GM18502 (cell line): ENCODE results near the gene LSM3.
"Not testable (repeated sequence)": the region's sequence is repeated elsewhere in the genome, so short reads cannot be mapped to it uniquely, and the experiment has no call there.

Experiments used
- ATAC-seq: cut with Tn5 transposase; IDR thresholded peaks from one replicate; pipeline ENCODE4 v1.9.1; 2021; ENCODE audit warnings: mild to moderate bottlenecking; ENCODE audit not compliant: unreplicated experiment, poor library complexity

Gene LSM3

DNA sequence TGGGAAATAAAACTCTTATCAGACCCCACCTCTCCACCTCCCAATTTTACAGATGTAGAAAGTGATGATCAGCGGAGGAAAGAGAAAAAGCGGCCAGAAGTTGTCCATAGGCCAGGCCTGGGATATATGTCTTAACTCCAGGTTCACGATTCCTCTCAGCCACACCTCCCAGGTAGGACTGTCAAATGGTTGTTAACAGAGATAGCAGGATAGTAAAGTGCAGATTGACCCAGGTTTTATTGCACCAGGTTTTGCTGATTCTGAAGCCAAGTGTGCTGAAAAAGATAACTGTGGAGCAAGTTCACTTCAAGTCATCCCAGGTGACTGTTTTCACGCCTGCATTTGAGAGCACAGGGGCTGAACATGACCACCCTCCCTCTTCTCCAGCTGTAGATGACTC is 36.1 kb downstream of the LSM3 start:
- ATAC-seq, result no peak

DNA sequence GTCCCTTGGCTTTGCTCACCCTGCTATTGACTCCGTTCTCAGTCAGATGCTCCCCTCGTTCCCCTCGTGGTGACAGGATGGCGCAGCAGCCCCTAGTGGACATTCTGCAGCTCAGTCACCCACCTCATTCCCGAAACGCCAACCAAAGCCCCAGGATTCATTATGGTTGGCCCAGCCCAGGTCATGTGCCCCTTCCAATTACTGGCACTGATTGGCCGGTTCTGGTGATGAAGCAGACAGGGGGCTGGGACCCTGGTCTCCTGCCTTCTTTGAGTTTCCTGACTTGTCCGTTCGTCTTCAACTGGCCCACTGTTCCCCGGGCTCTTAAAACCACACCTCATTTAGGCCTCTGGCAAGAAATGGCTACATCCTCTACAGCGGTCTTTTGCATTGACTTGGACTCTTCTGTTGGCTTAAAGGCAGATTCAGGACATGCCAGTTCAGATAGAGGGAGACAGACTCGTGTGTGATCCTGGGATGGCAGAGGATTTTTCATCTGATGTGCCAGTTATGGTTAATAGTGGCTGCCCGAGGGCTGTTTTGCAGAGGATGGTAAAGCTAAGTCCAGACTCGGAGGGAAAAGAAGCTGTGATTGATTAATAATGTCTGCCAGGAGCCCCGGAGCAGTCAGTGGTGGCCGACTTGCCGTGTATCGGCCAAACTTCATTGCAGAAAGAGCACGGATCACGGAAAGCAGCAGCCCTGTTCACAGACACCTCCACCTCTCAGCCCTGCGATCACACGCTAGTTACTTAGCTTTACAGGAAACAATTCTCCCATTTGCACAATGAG is 37.8 kb downstream of the LSM3 start:
- ATAC-seq, result no peak

DNA sequence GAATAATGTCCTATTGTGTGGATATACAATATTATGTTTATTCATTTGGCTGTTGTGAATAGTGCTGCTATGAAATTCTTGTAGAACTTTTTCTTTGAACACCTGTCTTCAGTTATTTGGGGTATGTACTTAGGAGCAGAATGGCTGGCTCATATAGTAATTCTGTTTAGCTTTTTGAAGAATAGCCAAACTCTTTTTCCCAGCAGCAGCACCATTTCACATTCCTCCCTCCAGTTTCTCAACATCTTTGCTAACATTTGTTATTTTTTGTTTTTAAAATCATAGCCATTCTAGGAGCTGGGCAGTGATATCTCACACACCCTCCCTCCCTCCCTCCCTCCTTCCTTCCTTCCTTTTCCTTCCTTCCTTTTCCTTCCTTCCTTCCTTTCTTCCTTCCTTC is 39.7 kb downstream of the LSM3 start:
- no peak for ATAC-seq

DNA sequence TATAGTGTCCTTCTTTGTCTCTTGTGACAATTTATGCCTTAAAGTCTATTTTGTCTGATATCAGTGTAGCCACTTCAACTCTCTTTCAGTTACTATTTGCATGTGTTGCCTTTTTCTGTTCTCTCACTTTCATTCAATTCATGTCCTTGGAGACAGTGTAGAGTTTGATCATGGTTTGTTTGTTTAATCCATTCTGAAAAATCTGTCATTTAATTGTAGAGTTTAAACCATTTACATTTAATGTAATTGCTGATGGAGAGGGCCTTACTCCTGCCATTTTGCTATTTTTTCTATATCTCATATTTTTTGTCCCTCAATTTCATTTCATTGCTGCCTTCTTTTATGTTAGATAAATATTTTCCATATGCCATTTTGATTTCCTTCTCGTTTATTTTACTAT is 42.3 kb downstream of the LSM3 start:
- ATAC-seq, result no peak

DNA sequence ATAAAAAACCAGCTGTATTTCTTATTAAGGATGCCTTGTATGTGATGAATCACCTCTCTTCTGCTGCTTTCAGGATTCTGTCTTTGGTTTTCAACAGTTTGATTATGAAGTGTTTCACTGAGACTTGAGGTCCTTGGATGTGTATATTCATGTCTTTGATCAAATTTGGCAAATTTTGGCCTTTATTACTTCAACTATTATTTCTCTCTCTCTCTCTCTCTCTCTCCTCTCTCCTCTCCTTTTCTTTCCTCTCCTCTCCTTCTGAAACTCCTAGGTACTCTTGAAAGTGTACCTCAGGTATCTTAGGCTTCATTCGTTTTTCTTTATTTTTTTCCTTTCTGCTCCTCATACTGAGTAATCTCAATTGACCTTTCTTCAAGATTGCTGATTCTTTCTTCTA is 43.3 kb downstream of the LSM3 start:
- ATAC-seq, result no peak

DNA sequence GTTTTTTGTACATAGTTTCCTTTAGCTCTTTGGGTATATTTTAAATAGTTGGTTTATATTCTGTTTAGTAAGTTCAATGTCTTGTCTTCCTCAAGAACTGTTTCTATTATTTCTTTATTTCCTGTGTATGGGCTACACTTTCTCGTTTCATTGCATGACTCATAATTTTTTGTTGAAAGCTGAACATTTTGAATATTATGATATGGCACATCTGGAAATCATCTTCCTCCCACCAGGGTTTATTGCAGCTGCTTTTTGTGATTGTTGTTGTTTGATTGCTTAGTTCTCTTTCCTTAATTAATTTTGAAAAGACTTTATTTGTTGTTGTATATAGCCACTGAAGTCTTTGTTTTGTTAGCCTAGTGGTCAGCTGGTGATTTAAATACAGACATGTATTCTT is 43.8 kb downstream of the LSM3 start:
- ATAC-seq, result no peak

DNA sequence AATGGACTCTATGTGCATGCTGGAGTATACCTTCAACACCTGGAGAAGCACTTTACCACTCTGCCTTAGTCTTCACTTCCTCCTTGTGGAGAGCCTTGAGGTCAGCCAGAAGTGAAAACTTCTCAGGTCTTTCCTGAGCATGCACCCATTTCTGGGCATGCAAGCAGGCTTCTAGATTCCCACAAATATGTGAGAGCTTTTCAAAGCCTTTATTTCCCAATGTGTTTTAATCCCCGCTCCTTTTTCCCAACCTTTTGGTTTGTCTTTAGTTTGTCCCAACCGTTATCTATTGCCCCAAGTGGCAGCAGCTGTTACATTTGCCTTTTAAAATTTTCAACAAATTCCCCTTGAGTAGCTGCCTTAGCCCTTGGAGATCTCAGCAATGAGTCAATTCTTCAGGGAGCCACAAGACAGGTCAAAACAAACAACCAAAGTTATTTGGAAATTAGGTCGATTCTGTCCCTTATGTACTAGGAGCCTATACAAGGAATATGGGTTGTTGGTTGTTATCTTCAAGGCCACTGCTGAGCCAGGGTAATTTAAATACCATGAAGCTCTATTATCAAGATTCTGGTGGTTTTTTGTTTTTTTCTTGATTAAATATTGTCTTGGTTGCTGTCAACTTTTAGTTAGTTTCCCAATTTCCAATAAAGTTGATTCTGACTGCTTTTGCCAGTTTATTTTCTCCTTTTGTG is 44.4 kb downstream of the LSM3 start:
- no peak for ATAC-seq

DNA sequence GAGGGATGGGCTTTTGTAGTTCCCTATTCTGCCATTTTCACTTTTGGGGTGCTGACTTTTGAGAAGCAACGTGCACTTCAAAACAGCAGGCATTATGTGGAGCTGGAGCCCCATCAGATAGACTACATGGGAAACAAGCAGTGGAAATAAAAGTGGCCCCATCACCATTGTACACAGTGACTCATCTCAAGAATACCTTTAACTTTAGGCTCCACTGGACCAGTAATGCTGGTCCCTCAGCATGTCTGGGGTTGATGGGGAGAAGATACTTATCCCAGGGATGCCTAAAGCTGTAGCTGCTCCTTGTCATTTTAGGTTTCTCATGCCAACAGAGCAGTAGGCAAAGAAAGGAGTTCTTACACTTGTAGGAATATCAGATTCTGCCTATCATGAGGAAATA is 45.0 kb downstream of the LSM3 start:
- ATAC-seq, result no peak

DNA sequence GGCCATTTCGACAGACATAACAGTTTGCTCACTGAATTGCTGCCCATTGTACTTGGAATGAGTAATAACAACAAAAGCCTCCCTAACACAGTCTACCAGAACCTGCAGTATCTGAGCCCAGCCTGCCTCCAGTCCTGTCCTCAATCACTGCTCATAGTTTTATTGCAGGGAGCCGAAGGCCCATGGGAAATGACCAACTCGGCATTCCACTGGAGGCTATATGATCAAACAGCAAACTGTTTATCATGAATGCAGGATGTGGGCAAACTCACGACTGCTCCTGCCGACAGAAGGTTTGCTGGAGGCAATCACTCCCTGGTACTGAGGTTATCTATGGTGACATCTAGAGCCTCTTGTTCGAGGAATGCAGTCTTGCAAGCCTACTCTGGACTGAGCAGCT is 46.3 kb downstream of the LSM3 start:
- no peak for ATAC-seq

DNA sequence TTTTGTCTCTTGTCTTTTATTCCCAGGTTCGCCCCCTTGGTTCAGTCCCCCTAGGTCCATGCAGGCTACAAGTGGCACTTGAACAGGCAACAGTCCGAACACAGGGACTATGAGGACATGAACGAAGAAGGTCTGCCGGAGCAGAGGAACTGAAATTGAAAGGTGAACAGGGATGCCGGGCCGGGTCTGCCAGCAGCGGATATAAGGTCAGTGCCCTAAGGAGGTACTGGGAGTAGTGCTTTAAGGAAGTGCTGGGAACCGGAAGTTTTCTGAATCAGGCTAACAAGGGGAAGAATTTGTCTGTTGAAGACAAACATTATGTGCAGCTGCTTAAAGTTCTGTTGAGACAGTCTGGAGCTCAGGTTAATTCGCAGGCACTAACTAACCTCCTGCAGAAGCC is 46.8 kb downstream of the LSM3 start:
- ATAC-seq, result no peak

DNA sequence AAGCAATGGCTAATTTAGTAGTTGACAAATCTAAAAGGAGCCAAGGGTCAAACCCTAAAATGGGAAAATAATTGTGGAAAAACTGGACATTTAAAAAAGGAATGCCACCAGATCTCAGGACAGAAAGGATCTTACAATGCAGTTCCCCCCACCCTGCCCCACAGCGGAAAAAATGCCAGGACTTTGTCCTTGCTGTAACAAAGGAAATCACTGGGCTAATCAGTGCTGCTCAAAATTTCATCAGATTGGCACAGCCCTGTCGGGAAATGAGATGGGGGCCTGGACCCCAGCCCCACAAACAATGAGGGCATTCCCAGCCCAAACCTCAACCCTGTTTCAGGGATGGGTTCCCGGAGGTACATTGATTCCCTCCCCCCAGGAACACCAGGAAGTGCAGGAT is 47.7 kb downstream of the LSM3 start:
- not testable (repeated sequence) for ATAC-seq

DNA sequence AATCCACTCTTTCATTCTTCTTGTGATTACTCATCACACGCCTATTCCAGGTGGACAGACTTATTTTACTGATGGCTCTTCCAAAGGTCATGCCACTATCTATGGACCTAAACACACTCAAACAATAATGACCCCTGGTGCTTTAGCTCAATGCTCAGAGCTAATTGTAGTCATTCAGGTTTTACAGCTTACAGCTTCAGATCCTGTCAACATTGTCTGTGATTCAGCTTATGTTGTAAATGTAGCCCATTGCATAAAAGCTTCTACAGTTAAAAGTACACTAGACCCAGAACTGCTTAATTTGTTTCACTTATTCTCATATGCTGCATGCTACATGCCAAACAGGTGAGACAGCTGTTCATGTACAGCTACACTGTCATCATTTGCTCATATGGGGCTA is 49.2 kb downstream of the LSM3 start:
- no peak for ATAC-seq

DNA sequence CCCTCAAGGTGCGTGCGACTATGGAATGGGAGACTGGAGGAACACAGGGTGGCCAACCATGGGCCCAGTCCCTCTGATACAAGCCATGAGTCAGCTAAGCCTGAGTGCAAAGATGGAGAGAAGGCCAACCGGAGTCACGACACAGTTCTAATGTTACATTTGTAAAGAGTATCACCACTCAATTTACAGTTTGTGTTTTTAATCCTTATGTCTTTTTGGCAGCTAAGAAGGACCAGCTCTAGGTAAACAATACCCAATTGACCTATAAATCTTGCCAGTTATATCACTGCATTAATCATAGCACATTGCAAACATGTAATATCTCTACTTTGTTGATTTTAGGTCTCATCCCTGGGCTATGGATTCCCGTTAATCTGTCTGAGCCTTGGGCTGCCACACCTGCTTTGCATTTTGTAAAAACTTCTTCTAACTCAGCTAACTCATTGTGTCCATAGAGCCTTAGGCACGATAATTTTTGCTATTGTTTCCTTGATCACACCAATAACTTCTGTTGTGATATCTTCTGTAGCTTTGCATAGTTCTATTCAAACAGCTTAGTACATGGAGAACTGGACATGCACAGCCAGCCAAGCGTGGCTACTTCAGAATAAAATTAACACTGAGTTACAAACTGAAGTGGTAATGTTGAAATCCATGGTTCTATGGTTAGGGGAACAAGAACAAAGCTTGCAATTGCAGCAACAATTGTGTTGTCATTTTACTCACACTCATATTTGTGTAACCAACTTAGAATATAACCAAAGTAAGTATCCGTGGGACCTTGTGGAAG is 50.3 kb downstream of the LSM3 start:
- no peak for ATAC-seq

DNA sequence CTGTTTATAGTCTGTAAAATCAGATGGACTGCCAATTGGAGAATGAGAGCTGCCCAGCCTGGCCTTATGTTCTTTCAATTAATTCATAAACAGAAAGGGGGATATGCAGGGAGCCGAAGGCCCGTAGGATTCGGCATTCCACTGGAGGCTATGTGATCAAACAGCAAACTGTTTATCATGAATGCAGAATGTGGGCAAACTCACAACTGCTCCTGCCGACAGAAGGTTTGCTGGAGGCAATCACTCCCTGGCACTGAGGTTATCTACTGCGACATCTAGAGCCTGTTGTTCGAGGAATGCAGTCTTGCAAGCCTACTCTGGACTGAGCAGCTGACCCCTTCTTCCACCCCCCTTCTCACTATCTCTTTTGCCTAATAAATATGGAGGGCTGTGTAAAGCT is 51.1 kb downstream of the LSM3 start:
- not testable (repeated sequence) for ATAC-seq

DNA sequence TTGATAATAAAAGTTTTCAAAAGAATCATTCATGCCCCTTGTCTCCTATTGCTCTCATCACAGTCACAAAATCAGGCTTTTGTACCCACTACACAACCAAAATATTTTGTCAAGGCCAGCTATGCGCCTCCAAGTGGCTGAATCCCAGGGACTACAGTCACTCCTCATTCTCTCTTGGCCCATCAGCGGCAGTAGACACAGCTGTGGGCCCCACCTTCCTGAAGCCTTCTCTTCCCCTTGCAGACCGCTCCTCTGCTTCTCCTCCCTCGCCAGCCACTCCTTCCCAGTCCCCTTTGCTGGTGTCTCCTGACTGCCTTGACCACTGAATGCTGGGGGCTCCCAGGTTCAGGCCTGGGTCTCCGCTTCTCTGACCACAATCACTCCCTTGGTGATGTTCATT is 52.1 kb downstream of the LSM3 start:
- no peak for ATAC-seq

DNA sequence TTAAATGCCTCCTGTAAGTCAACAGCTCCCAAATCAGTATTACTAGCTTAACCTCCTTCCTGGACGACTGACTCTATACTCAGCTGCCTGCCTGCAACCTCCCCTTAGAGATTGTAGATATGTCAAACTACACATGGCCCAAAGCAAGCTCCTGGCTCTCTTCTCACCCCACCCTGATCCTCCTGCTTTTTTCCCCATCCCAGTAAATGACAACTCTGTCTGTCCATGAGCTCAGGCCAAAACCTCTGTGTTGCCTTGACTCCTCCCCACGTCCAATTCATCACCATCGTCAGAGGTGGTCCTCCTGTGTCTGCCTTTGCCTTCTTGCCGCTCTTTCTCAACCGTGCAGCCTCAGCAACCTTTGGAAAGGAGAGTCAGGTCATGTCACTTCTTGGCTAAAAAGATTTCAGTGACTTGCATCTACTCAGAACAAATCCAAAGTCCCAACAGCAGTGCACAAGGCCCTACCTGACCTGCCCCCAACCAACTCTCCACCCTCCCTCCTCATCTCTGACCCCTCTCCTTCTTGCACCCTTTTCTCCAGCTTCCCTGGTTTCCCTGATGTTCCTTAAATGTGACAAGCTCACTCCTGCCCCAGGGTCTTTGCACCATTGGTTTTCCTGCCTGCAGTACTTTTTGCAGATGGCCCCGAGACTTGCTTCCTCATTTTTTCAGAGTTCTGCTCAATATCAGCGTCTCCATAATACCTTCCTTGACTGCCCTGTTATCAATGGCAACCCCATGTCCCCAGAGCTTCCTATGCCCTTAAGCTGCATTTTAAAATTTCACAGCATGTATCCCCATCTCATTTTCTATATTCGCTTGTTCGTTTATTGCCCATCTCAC is 52.8 kb downstream of the LSM3 start:
- ATAC-seq, result no peak

DNA sequence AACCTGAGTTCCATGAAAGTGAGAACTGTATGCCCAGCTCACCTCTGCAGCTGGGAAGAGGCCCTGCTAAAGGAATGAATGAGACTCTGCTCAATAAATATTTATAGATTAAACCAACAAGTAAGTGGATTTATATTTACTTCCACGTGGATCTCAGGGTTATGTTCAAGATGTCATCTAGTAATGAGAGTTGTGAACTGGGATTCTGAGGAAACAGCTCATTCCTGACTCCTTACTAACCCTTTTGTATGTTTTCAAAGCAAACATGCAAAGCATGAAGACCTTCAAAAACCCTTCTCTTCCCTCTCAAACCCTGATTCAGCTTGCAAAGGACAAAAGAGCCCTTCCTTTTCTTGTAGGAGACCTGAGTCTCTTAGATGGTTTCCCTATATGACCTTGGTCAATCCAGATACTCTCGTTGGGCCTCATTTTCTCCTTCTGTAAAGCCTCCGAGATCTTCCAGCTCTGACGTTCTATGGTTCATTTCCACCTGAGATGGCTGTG is 53.4 kb downstream of the LSM3 start:
- no peak for ATAC-seq

DNA sequence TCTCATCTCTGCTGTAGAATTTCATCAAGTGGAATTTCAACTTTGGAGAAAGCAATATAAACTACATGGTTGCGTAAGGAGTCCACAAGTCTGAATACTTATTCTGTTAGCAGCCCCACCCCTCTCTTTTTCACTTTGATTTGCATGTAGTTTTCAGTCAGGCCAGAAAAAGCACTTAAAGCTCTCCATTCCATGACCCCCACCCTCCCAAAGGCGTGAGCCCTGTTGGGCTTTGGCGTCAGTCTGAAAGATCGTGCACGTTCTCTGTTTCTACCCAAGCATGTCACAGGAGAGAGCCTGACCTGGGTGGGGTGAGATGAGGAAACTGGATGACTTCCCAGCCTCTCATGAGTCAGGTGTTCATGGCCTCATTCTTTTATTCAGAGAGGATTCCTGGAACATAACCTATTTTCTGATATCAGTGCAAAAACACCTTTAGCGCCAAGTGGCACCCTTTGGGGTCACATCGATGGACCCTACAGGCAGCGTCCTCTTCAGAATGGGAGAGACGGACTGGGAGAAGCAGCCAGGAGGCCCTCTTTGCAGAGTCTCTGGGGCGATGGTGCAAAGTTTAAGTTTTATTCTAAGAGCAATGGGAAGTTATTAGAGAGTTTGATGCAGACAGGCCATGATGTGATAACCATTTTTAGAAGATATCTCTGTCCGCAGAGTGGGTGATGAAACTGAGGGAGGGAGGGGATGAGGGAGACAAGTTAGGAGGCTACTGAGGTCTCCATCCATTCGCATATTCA is 55.8 kb downstream of the LSM3 start:
- no peak for ATAC-seq
